Bladder microvascular endothelial cell (primary cell): ENCODE measurements around the gene RBL1. TPM values are rescaled to one million over a fixed set of nuclear protein-coding genes. Genes with fewer than 3 reads are reported as not detected.

Experiments
- total RNA-seq: library from RNA; depleted of rRNA; stranded (reverse); fragments of >200 nt; gene quantifications from 2 replicates; pipeline ENCODE4 v1.2.3, GENCODE V29; 2014

Gene RBL1, protein sequence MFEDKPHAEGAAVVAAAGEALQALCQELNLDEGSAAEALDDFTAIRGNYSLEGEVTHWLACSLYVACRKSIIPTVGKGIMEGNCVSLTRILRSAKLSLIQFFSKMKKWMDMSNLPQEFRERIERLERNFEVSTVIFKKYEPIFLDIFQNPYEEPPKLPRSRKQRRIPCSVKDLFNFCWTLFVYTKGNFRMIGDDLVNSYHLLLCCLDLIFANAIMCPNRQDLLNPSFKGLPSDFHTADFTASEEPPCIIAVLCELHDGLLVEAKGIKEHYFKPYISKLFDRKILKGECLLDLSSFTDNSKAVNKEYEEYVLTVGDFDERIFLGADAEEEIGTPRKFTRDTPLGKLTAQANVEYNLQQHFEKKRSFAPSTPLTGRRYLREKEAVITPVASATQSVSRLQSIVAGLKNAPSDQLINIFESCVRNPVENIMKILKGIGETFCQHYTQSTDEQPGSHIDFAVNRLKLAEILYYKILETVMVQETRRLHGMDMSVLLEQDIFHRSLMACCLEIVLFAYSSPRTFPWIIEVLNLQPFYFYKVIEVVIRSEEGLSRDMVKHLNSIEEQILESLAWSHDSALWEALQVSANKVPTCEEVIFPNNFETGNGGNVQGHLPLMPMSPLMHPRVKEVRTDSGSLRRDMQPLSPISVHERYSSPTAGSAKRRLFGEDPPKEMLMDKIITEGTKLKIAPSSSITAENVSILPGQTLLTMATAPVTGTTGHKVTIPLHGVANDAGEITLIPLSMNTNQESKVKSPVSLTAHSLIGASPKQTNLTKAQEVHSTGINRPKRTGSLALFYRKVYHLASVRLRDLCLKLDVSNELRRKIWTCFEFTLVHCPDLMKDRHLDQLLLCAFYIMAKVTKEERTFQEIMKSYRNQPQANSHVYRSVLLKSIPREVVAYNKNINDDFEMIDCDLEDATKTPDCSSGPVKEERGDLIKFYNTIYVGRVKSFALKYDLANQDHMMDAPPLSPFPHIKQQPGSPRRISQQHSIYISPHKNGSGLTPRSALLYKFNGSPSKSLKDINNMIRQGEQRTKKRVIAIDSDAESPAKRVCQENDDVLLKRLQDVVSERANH
- total RNA-seq = 7.0 and 9.7 TPM in 2 replicates

DNA sequence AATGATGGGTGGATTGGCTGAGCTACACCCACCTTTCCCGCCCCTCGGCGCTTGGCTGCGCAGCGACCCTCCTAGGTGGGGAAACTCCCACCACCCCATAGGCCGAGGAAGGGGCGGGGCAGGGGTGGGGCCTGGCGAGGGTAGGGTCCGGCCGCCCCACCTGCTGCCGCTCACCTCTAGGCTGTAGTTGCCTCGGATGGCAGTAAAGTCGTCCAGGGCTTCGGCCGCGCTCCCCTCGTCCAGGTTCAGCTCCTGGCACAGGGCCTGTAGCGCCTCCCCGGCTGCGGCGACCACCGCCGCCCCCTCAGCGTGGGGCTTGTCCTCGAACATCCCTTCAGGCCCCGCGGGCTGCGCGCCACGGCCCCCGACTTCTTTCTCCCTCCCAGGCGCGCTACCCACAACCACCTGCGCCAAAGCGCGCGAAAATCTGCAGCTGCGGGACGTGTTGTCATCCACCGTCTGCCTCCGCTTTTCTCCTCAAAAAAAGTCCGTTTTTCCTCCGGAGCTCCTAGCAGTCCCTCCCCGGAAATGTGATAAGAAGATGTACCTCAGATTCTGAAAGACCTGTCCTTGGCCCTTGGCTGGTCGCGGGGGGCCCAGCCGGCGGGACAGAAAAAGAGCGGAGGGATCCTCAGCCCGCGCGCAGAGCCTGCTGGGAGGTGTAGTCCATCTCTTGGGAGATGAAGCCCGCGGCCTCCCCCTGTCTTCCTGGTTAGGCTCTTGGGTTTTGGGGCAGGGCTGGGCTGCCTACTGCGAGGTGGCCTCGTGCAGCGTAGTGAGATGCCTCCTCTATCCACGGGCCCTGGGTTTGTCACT, at the start of gene RBL1:
RBL1 (minus strand) TSS at position 399 of the 816 bp plus-strand sequence; CDS start at position 330, 69 bp downstream.

DNA sequence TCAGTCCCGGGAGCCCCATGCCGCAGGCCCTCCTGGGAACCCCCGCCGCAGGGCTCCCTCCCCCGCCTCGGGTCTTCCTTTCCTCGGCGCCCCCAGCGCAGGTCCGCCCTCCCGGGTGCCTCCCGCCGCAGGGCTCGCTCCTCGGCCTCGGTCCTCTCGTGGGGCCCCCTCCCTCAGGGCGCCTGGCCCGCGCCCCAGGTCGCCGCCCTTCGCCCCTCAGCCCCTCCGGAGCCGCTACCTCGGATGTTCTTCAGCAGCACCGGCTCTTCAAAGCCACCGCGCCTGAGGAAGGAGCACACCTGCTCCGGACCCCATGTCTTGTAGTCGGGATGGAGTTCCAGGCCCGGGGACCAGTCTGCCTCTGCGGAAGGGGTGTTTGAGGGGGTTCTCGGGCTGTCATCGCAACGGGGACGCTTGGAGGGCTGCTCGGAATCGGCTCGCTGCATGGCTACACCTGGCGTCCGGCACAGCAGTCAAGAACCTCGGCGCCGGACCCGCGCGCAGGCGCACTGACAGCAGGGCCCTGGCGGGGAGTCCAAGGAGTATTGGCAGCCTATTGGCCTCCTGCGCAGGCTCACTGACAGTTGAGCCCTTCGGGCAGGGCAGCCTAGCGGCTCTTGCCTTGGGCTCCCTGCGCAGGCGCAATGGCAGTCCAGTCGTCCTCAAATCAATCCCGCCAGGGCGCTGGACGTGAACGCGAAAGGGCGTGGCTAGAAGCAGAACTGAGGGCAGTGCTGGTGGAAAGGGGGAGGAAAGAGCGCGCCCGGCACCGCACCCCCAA, 144.4 kb downstream of the RBL1 start, which contains the start of gene SAMHD1:
SAMHD1 (minus strand) TSS at position 511 of the 781 bp plus-strand sequence; CDS start at position 446, 65 bp downstream.

Other genes with a start within 250 kb of the RBL1 start
- 0.13 TPM in 1 of 2 replicates, not detected in the other for gene TLDC2, start 219.9 kb downstream of the RBL1 start, total RNA-seq
- 39.1 and 57.1 TPM in 2 replicates for gene SAMHD1, start 144.3 kb downstream of the RBL1 start, total RNA-seq
- 162 and 281 TPM in 2 replicates for gene RPN2, start 83.3 kb upstream of the RBL1 start, total RNA-seq
- gene MROH8, start 83.6 kb upstream of the RBL1 start, total RNA-seq = 0.25 and 0.49 TPM in 2 replicates
- not detected in 2 replicates for gene GHRH, start 165.8 kb upstream of the RBL1 start, total RNA-seq
- gene MANBAL, start 193.7 kb upstream of the RBL1 start, total RNA-seq = 7.0 and 13.3 TPM in 2 replicates